ENCODE results near the gene ERBB4.

ERBB4 gene

GRCh38 chr2:211900518-211900917 lies 638.1 kb downstream of the ERBB4 start:
- no peak for DNase-seq (ENCODE audit: low spot score)

- DNase-seq (ENCODE audit: low spot score) = no peak
Measured at GRCh38 chr2:211900000-211900399, 638.6 kb downstream of the ERBB4 start.

GRCh38 chr2:211898702-211899101 lies 639.9 kb downstream of the ERBB4 start:
- no peak for DNase-seq (ENCODE audit: low spot score)

- DNase-seq (ENCODE audit: low spot score) = no peak
Measured at GRCh38 chr2:211881449-211881848, 657.2 kb downstream of the ERBB4 start.

GRCh38 chr2:211879323-211879722 lies 659.3 kb downstream of the ERBB4 start:
- DNase-seq (ENCODE audit: low spot score) = no peak

- no peak for DNase-seq (ENCODE audit: low spot score)
Measured at GRCh38 chr2:211877061-211877460, 661.5 kb downstream of the ERBB4 start.

GRCh38 chr2:211875488-211875887 lies 663.1 kb downstream of the ERBB4 start:
- no peak for DNase-seq (ENCODE audit: low spot score)

- DNase-seq (ENCODE audit: low spot score) = no peak
Measured at GRCh38 chr2:211868996-211869533, 669.5 kb downstream of the ERBB4 start.

- no peak for DNase-seq (ENCODE audit: low spot score)
Measured at GRCh38 chr2:211867845-211868451, 670.7 kb downstream of the ERBB4 start.

- DNase-seq (ENCODE audit: low spot score) = no peak
Measured at GRCh38 chr2:211864328-211864727, 674.3 kb downstream of the ERBB4 start.

GRCh38 chr2:211860224-211860623 lies 678.4 kb downstream of the ERBB4 start:
- DNase-seq (ENCODE audit: low spot score) = no peak

- no peak for DNase-seq (ENCODE audit: low spot score)
Measured at GRCh38 chr2:211854832-211855231, 683.8 kb downstream of the ERBB4 start.

GRCh38 chr2:211846714-211847113 lies 691.9 kb downstream of the ERBB4 start:
- no peak for DNase-seq (ENCODE audit: low spot score)

- no peak for DNase-seq (ENCODE audit: low spot score)
Measured at GRCh38 chr2:211846036-211846400, 692.6 kb downstream of the ERBB4 start.

- no peak for DNase-seq (ENCODE audit: low spot score)
Measured at GRCh38 chr2:211845338-211846035, 693.1 kb downstream of the ERBB4 start.

GRCh38 chr2:211837706-211838105 lies 700.9 kb downstream of the ERBB4 start:
- DNase-seq (ENCODE audit: low spot score) = no peak

- DNase-seq (ENCODE audit: low spot score) = no peak
Measured at GRCh38 chr2:211837206-211837605, 701.4 kb downstream of the ERBB4 start.

- DNase-seq (ENCODE audit: low spot score) = no peak
Measured at GRCh38 chr2:211836409-211836808, 702.2 kb downstream of the ERBB4 start.

GRCh38 chr2:211835695-211836094 lies 702.9 kb downstream of the ERBB4 start:
- DNase-seq (ENCODE audit: low spot score) = no peak

- no peak for DNase-seq (ENCODE audit: low spot score)
Measured at GRCh38 chr2:211833582-211834279, 704.9 kb downstream of the ERBB4 start.

- DNase-seq (ENCODE audit: low spot score) = no peak
Measured at GRCh38 chr2:211829725-211830124, 708.9 kb downstream of the ERBB4 start.

- DNase-seq (ENCODE audit: low spot score) = no peak
Measured at GRCh38 chr2:211823886-211824479, 714.6 kb downstream of the ERBB4 start.

Measured in hematopoietic multipotent progenitor cell treated with erythropoietin and hydrocortisone succinate and interleukin-3 and kit ligand, for 17 days (in vitro differentiated cells).